Smooth muscle cell (in vitro differentiated cells): ENCODE results near the gene ST3GAL2. TPM values are rescaled to one million over a fixed set of nuclear protein-coding genes. Genes with fewer than 3 reads are reported as not detected.
A peak's percentile ranks its signal among the peaks of the same experiment; 100 is the strongest.

Experiments used
- DNase-seq: peaks from one replicate; lab custom pipeline; 2025; ENCODE audit not compliant: unreplicated experiment; lab: John Stamatoyannopoulos, UW
- H2AFZ ChIP-seq: fragments of 200-600 bp; sonication (generic); 2 replicates; pipeline ENCODE4 v1.6.0; 2016; ENCODE audit warnings: antibody characterized with exemption, low read depth, mild to moderate bottlenecking
- H3F3A ChIP-seq: fragments of 200-600 bp; sonication (generic); 2 replicates; pipeline ENCODE4 v1.6.0; 2017; ENCODE audit warnings: antibody characterized with exemption, low read depth
- H3K27ac ChIP-seq: fragments of 200-600 bp; sonication (generic); 2 replicates; pipeline ENCODE4 v1.5.1; 2016; ENCODE audit warnings: low read depth, mild to moderate bottlenecking
- H3K27me3 ChIP-seq: fragments of 200-600 bp; sonication (generic); 2 replicates; pipeline ENCODE4 v1.6.1; 2016; ENCODE audit warnings: low read depth, mild to moderate bottlenecking
- H3K36me3 ChIP-seq: fragments of 200-600 bp; sonication (generic); 2 replicates; pipeline ENCODE4 v1.5.1; 2016; ENCODE audit warnings: low read depth
- H3K4me1 ChIP-seq: fragments of 200-600 bp; sonication (generic); 2 replicates; pipeline ENCODE4 v1.5.1; 2016; ENCODE audit warnings: low read depth
- H3K4me2 ChIP-seq: fragments of 200-600 bp; sonication (generic); 2 replicates; pipeline ENCODE4 v1.6.0; 2016; ENCODE audit warnings: mild to moderate bottlenecking
- H3K4me3 ChIP-seq: fragments of 200-600 bp; sonication (generic); 2 replicates; pipeline ENCODE4 v1.5.1; 2016; ENCODE audit warnings: mild to moderate bottlenecking
- H3K79me2 ChIP-seq: fragments of 200-600 bp; sonication (generic); 2 replicates; pipeline ENCODE4 v1.6.0; 2016; ENCODE audit warnings: low read depth, mild to moderate bottlenecking
- H3K9ac ChIP-seq: fragments of 200-600 bp; sonication (generic); 2 replicates; pipeline ENCODE4 v1.6.0; 2016; ENCODE audit warnings: low read depth
- H3K9me3 ChIP-seq: fragments of 200-600 bp; sonication (generic); replicated peaks from 2 replicates; pipeline ENCODE4 v1.5.1; 2016; ENCODE audit warnings: low read depth
- H4K20me1 ChIP-seq: fragments of 200-600 bp; sonication (generic); 2 replicates; pipeline ENCODE4 v1.6.0; 2016; ENCODE audit warnings: low read depth
- CTCF ChIP-seq: fragments of 200-600 bp; sonication (generic); IDR thresholded peaks from 2 replicates; pipeline ENCODE4 v1.5.1; 2017; ENCODE audit warnings: borderline replicate concordance, mild to moderate bottlenecking, antibody characterized with exemption; ENCODE audit not compliant: insufficient read depth, poor library complexity, severe bottlenecking
- WGBS: methylation state at CpG from one replicate; pipeline ENCODE4 v1.1.7; 2016; ENCODE audit warnings: low lambda C conversion rate; 5-methylcytosine and 5-hydroxymethylcytosine counted together
- polyA plus RNA-seq: library from polyadenylated mRNA; unstranded; fragments of >200 nt; fragmentation: Nextera tagmentation; extraction: Ambion mirVana; gene quantifications from 2 replicates; pipeline ENCODE4 v1.2.1, GENCODE V29; 2016
- total RNA-seq: library from RNA; depleted of rRNA; stranded (reverse); fragments of >200 nt; gene quantifications from 2 replicates; pipeline ENCODE4 v1.2.3, GENCODE V29; 2014

ST3GAL2 gene
- total RNA-seq (30.2 and 32.5 TPM in 2 replicates), polyA plus RNA-seq (31.6 and 42.3 TPM in 2 replicates)

- peaks cover 32% of the 10 kb centered on the region for H3F3A ChIP-seq
- WGBS: 3% methylated on average over 24 of the region's 86 CpGs
- peaks cover 21% of the 10 kb centered on the region for H3K4me1 ChIP-seq
- H3K36me3 ChIP-seq: no peaks in the 10 kb centered on the region
- no peaks in the 10 kb centered on the region for H3K9me3 ChIP-seq
- H4K20me1 ChIP-seq: peaks cover 29% of the 10 kb centered on the region
- peak within 1 kb of the TSS; percentile 95 for H2AFZ ChIP-seq
- H3K79me2 ChIP-seq: peaks cover 29% of the 10 kb centered on the region
- no peaks in the 10 kb centered on the region for H3K27me3 ChIP-seq
- peak within 1 kb of the TSS; percentile 82 for H3K27ac ChIP-seq
- H3K9ac ChIP-seq: peak within 1 kb of the TSS; percentile 69
- peak within 1 kb of the TSS; percentile 93 for H3K4me2 ChIP-seq
- peak; percentile 88 for DNase-seq
- H3K4me3 ChIP-seq: peak within 1 kb of the TSS; percentile 70
- no peak for TF ChIP-seq CTCF
Measured at GRCh38 chr16:70438969-70439862, at the start of gene ST3GAL2. Gene ST3GAL2, minus strand, starts transcription at chr16:70439100. Its CDS starts 40,570 bp downstream, at chr16:70398530.

DNA sequence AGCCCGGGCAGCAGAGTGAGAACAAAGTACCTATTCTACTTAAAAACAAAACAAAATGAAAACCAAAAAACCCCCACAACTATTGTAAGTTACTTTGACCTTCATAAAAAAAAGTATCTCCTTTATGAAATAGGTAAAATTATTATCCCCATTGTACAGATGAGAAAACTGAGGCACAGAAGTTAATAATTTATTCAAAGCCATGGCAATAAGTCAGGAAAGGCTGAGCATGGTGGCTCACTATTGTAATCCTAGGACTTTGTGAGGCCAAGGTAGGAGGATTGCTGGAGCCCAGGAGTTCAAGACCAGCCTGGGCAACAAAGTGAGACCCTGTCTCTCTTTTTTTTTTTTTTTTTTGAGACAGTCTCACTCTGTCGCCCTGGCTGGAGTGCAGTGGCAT, 46.0 kb upstream of the ST3GAL2 start:
- H3K27me3 ChIP-seq: no peaks in the 10 kb centered on the region
- H3K79me2 ChIP-seq: no peaks in the 10 kb centered on the region
- H3K27ac ChIP-seq: no peak overlapping the region
- H3K9ac ChIP-seq: no peak overlapping the region
- TF ChIP-seq CTCF: no peak
- H3K4me3 ChIP-seq: no peak overlapping the region
- no peaks in the 10 kb centered on the region for H3F3A ChIP-seq
- no peaks in the 10 kb centered on the region for H3K9me3 ChIP-seq
- H3K36me3 ChIP-seq: no peaks in the 10 kb centered on the region
- H2AFZ ChIP-seq: no peak overlapping the region
- WGBS: 97% methylated on average over 2 of the region's 2 CpGs
- no peak for DNase-seq
- no peaks in the 10 kb centered on the region for H4K20me1 ChIP-seq
- no peaks in the 10 kb centered on the region for H3K4me1 ChIP-seq
- no peak overlapping the region for H3K4me2 ChIP-seq

DNA sequence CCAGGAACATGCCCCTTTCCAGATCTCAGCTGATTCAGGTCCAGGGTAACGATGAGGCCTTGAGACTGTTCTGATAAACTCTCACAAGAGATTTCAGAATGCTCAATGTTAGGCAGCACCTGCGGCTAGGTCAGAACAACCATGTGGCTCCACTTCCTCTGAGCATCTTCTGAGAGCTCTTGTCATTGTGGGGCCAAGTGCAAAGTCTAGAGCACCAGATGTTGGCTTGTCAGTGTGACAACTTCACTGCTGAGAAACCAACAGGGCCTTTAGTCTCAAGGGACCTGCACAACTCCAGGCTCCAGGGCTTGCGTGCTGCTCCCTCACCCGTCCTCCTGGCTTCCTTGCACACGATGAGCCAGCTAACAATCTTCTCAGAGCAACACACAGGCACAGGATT, 44.5 kb upstream of the ST3GAL2 start:
- no peak for DNase-seq
- no peaks in the 10 kb centered on the region for H3K27me3 ChIP-seq
- H3K9ac ChIP-seq: no peak overlapping the region
- no peaks in the 10 kb centered on the region for H3K9me3 ChIP-seq
- no peaks in the 10 kb centered on the region for H3F3A ChIP-seq
- H3K36me3 ChIP-seq: no peaks in the 10 kb centered on the region
- no peak overlapping the region for H3K27ac ChIP-seq
- no peaks in the 10 kb centered on the region for H3K79me2 ChIP-seq
- 98% methylated on average over 5 of the region's 5 CpGs for WGBS
- H3K4me2 ChIP-seq: no peak overlapping the region
- H2AFZ ChIP-seq: no peak overlapping the region
- no peak for TF ChIP-seq CTCF
- no peaks in the 10 kb centered on the region for H3K4me1 ChIP-seq
- no peak overlapping the region for H3K4me3 ChIP-seq
- no peaks in the 10 kb centered on the region for H4K20me1 ChIP-seq
